Islet of Langerhans (tissue), 1 donor: Measurements from ENCODE around the gene CCDC47.
"Not testable (repeated sequence)": the region's sequence is repeated elsewhere in the genome, so short reads cannot be mapped to it uniquely, and the experiment has no call there.

Experiments
- FAIRE-seq: peaks from one replicate; lab custom pipeline; 2011; peaks lifted over from hg19 to GRCh38; lab: Jason Lieb, UNC

Gene CCDC47

GRCh38 chr17:63722403-63722802 lies 51.0 kb downstream of the CCDC47 start:
- FAIRE-seq: no peak

DNA sequence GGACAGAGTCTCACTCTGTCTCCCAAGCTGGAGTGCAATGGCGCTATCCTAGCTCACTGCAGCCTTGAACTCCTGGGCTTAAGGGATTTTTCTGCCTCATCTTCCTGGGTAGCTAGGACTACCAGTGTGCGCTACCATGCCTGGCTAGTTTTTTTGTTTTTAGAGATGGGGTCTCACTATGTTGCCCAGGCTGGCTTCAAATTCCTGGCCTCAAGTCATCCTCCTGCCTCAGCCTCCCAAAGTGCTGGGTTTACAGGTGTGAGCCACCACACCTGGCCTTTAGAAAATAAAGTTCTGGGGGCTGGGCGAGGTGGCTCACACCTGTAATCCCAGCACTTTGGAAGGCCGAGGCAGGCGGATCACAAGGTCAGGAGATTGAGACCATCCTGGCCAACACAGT lies 53.2 kb downstream of the CCDC47 start:
- FAIRE-seq: not testable (repeated sequence)

DNA sequence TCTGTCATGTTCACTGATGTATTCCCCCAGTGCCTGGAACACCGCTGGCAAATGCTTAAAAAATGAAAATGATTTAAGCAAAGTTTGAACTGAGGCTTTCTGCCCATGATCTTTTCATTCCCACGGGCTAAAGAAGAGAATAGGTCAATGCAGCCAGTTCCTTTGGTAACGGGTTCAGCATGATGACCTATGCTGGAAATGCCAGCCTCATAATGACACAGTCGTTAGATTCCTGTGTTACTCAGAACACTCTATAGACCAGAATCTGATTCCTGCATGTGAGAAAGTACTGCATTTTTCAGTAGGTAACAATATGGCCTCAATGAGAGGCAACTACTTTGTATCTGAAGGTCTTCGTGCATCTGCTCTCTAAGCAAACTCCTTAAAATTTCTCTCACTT lies 54.4 kb downstream of the CCDC47 start:
- FAIRE-seq: no peak

- no peak for FAIRE-seq
Observed at GRCh38 chr17:63716426-63716825, 57.0 kb downstream of the CCDC47 start.

GRCh38 chr17:63714550-63715277 lies 58.7 kb downstream of the CCDC47 start:
- FAIRE-seq: no peak

GRCh38 chr17:63709110-63709509 lies 64.3 kb downstream of the CCDC47 start:
- no peak for FAIRE-seq

DNA sequence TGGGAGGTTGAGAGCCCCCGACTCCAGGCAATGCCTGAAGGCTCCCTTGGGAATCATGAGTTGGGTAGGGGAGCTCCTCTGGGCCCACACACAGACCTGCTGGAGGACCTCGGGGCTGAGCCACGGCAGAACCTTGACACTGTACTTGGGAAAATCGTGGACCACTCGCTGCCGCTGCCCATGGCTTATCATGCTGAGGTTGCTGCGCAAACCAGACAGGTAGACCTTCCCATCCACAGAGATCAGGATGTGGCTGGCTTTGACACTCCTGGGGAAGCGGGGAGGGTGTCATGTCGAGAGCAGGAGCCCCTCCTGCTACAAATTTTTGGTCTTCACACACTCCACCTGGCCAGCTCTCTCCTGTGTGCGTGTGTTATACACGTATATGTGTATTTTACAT lies 66.2 kb downstream of the CCDC47 start:
- no peak for FAIRE-seq

DNA sequence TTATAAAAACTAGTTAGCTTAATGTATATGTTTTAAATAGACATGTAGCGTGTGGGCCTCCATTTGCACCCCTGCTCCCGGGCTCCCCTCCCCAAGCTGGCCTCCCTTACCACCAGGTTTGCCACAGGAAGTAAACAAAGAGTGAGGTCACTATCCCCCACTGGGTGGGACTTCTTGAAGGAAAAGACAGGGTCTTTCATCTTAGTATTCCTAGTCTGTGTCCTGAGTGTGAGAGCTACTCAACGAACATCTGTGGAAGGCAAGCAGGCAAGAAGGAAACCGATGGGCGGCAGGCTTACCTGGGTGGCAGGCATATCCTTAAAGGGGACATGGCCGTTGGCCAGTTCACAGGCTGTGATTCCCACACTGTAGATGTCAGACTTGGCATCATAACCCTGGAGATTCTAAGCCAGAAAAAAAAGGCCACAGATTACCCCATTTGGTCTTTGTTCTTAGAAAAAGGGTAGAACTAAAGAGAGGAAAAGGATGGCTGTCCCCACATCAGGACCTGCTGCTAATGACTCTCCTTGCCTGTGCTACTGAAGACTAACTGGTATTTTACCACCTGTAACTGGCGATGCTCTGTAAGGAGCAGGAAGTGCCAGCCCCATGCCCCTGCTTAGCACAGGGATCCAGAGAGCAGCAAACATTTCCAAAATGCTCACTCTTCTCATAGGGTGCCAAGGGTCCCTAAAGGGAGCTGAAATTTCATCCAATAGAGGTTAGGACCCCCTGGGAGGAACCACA lies 66.9 kb downstream of the CCDC47 start:
- no peak for FAIRE-seq

DNA sequence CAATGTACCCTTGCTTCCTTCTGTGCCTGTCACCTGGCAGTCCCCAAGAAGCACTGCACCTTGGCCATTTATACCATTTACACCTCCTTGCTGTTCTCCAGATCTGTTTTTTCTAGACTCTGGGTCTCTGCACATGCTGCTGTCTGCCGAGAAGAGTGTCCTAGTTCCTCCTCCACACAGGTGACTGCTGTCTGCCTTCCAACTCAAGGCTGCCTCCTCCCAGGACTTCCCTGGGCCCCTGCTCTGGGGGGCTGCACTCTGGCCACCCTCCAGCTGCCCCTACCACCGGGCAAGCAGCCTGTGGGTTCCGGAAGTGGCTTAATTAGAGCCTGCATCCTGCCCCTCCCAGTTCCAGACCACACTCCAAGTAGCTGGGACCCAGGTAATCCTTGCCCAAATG lies 67.7 kb downstream of the CCDC47 start:
- no peak for FAIRE-seq

DNA sequence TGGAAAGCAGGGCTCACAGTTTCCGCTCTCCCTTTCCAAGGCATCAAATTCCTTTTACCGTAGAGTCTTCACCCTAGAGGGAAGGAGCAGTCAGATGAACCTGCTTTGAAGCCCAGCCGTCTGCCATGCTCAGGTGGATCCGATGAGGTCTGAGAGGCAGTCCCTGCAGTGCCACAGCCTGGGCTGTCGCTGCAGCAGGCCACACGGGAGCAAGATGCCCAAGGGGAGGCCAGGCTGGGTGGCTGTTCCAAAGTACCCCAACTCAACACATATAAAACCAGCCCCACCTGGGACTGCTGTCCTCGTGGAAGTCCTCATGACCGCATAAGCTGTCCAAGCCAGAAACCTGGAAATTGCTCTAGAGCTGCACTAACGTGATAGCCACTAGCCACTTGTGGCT lies 68.6 kb downstream of the CCDC47 start:
- FAIRE-seq: no peak

DNA sequence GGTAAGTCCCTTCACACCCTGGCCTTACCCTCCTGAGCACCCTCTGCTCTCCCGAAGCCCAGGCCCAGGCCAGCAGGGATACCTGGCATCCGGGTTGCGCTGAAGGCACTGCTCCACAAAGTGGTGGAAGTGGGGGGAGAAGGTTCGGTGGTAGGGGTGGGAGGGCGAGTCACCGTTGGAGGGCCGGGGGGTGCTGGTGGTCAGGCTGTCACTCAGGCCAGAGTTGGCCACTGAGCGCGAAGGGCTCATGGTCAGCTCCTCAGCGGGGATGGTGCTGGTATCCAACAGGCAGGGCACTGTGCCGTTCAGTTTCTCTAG lies 69.2 kb downstream of the CCDC47 start:
- FAIRE-seq: no peak

DNA sequence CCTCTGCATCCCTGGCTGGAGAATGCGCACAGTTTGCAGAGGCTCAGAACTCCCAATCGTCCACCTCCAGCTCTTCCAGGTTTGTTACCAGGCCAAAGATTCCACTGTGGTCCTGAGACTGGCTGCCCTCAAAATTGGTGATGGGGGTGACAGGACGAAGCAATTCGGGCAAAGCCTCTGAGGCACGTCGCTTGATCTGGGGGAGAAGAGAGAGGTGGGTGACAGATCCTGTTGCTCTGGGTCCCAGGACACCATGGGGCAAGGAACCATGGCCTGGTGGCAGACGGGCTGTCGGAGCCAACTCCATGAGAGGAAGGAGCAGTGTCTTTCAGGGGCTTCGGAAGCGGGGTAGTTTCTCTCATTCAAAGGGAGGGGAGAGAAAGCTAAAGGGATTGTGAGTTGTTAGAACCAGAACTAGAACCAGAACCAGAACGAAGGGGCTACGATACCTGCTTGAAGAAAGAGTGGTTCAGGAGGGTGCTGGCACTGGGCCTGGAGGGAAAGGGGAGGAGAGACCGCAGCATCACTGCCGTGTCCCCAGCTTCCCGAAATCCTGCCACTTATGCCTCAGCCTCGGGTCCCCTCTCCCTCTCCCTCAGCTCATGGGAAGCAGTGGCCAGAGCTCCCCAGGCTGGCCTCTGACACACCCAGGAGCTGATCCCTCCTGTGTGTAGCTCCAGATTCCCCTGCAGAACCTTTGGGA lies 69.7 kb downstream of the CCDC47 start:
- no peak for FAIRE-seq

DNA sequence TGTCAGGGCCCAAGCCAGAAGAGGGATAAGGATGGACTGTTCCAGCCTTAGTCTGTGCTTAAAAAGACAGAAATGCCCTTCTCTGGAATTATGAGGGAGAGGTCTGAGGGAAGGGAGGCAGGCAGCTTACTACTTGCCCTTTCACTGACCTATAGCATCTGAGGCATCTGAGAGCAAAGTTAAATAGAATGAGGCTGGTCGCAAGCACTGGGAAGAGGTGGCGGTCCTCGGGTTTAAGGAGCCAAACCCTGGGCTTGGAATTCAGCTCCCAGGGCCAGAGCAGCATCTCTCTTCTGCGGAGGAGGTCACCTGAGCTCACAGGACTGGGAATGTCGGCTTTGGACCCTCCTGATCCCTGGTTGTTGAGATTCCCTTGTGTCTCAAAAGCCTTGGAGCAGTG lies 70.4 kb downstream of the CCDC47 start:
- no peak for FAIRE-seq

- no peak for FAIRE-seq
Observed at GRCh38 chr17:63702721-63703015, 70.7 kb downstream of the CCDC47 start.

DNA sequence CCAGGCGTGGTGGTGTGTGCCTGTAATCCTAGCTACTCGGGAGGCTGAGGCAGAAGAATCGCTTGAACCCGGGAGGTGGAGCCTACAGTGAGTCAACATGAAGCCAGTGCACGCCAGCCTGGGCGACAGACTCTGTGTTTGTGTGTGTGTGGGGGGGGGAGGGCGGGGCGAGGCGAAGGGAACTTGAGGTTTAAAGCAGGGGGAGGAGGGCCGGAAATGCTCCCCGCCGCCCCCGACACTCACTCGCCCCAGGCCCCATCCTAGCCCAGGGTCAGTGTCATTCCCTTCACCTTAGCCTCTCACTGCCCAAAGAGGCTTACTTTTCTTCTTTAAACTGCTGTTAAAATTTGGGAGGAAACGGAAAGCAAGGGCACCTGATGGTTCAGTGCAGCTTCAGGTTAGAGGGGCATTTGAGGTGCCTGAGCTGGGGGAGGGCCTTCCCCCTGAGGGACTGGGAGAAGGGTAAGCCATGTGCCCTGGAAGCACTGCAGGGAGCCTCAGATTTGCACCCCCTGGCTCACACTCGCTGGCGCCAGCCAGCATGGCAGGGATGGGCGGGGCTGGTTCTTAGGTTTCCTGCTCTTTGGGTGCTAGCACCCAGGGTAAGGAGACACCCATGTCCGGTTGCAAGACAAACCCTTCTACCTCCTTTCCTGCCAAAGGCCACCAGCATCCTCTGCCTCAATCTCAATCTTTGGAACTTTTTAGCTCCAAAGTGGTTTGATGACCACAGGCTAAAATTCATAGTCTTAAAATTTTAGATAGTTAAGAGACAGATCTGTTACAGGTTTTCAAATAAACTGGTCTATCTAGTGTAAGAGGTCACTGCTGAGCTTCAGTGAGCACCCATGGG lies 71.3 kb downstream of the CCDC47 start:
- FAIRE-seq: no peak

GRCh38 chr17:63701456-63701820 lies 72.0 kb downstream of the CCDC47 start:
- no peak for FAIRE-seq

DNA sequence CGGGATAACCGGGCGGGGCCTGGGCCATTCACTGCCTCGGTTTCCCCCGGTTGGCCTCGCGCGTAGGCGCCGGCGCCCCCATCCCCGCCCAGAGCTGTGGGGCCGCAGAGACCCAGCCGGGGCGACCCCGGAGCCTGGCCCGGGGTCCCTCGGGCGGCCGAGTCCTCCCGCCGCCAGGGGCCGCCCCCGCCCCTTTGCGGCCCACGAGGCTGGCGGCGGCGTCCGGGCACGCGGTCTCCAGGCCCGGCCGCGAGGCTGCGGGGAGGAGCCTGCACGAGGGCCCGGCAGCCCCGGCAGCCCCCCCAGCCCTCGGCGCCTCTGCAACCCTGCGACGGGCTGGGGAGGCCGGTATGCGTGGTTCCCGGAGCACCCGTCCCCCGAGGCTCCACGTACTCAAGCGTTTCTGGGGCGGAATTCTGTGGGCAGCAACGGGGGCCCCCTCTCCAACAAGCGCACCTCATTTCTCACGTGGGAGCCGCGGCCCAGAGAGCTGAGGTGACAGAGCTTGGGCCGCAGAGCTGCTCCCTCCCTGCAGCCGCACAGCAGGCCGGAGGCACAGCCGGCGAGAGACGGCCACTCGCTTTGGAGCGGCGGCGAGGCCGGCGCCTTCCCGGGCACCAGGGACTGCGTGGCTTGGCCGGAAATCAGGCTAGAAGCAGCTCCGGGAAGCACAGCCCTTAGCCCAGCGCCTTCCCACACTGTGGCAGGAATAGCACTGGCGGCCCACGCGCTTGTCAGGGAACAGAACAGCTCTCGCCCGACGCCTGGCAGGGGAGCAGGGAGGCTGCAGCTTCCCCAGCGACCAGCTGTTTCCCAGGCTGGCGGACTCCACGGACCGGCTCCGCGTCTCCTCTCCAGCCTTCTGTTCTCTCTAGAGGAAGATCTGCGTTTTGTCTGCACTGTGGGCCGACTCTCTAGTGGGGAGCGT lies 72.6 kb downstream of the CCDC47 start:
- no peak for FAIRE-seq

- FAIRE-seq: no peak
Observed at GRCh38 chr17:63699638-63700527, 73.5 kb downstream of the CCDC47 start, which contains the start of gene LIMD2. Gene LIMD2 (minus strand): TSS chr17:63700125. CDS start chr17:63699298, 827 bp downstream.

DNA sequence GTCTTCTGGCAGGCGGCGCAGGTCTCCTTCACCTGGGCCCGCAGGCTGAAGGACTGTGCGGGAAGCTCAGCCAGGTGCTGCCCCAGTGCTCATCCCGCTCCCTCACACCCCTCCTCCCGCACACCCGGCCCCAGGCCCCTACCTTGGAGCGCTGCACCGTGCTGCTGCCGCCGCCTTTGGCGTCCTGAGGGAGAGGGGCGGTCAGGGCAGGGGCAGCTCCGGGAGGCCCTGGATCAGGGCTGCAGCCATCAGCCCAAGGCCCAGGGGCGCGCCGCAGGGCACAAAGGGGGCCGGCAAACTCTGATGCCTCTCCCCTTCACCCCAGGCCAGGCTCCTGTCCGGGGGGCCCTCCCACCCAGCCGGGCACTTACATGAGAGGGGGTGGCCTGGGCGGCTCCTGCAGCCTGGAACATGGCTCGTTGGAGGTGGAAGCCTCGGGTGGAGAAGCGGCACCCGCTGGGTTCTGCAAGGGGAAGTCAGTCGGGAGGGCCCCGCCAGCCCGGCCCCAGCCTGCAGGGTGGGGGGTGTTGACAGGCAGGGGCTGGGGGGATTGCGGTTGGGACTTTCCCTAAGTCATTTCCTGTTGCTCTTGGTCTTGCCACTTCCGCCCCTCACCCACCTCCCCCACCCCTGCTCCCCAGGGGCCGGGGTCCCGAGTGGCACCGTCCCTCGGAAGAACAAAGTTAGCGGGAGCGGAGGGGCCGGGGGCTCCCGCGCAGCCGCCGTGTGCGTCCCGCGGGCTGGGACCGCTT lies 74.3 kb downstream of the CCDC47 start:
- FAIRE-seq: no peak

DNA sequence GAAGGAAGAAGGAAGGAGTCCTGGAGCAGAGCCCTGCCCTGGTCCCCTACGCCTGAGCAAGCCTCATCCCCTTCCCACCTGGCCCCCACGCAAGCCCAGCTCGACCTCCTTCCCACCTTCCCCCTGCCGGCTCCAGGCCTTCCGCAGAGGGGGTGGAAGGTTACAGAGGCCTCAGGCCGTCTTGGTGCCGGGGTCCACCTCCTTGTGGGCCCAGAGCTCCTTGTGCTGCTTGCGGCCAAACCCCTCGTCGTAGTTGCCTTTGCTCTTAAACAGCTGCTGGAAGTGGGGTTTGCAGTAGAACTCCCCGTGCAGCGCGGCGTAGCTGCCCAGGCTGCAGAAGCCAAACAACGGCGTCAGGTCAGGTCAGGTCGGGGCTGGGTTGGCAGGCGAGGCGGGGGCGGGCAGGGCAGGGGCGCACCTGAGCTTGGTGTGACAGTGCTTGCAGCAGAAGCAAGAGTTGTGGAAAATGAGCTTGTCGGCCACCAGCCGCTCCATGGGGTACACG lies 75.0 kb downstream of the CCDC47 start:
- FAIRE-seq: no peak
